HG03135 (cell line): ENCODE data around the gene NUDT4.

Source experiments
- ATAC-seq: cut with Tn5 transposase; IDR thresholded peaks from one replicate; pipeline ENCODE4 v1.9.1; 2021; ENCODE audit warnings: mild to moderate bottlenecking, moderate library complexity; ENCODE audit not compliant: unreplicated experiment

NUDT4 gene

GRCh38 chr12:93453633-93454032, 75.9 kb downstream of the NUDT4 start:
- no peak for ATAC-seq

GRCh38 chr12:93456077-93456476, 78.4 kb downstream of the NUDT4 start:
- no peak for ATAC-seq
